Measurements from ENCODE around the gene HSBP1. TPM values are rescaled to one million over a fixed set of nuclear protein-coding genes. Genes with fewer than 3 reads are reported as not detected.

HSBP1 gene
- total and polyA plus RNA-seq, 2 of the 13 experiments (the other 11 are each of a cell fraction or from before 2014, with no cell fraction given): 249 to 292 TPM

DNA sequence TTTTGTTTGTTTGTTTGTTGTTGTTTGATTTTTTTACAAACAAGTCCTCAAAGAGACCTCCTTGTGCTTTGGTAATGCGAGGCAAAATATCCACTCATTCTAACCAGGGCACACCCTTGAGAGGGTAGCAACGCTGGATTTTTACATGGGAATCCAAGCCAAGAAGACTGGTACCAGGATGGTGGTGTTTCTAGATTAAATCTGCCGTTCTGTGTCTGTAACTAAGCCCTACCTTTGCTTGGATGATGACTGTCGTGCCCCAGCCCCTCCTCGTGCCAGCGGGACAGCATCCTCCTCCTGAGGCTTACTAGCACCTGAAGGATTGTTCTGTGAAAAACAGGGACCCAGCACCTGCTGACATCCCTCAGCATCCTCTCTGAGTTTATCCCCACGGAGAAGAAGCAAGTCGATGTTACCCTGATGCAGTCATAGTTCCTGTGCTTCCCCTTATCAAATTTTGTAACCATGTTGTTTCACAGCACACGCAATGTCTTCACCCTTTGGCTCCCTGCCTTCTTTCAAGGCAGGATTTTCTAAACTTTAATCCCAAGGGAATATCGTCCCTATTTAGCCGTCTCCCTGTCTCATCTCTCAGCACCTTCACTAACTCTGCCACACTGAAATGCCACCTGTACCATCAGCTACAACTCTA is 5.1 kb upstream of the HSBP1 start:
- WGBS (ENCODE audit: low lambda C conversion rate): 15% methylated on average over 10 of the region's 11 CpGs
- peaks cover 0 to 18% of the 10 kb centered on the region in 2 experiments; a peak in 3 of 5 replicates for H3K27me3 ChIP-seq (ENCODE audit: control insufficient read depth in 1 of 2, insufficient read depth in 2 of 2, low read length in 2 of 2)
- FAIRE-seq (no peak), DNase-seq (ENCODE audit: low spot score) (no peak), ATAC-seq (no peak)
- CTCF ChIA-PET (ENCODE audit: low intra/inter-chr PET ratio, low total read pairs): no interaction called here
- POLR2A ChIA-PET: no interaction called here
- intact Hi-C loops (cut with micrococcal nuclease; ENCODE audit: unreplicated experiment) (no loop called here), in situ Hi-C loops (cut with HindIII; ENCODE audit: extremely low pct_ligation_motif_present, low pct_unique_long_range_greater_than_20kb) (no loop called here)
- no peak overlapping the region for H3K4me3 ChIP-seq (replicated peaks in 1 of 3; ENCODE audit: insufficient read depth in 1 of 3, low read depth in 2 of 3, low read length in 3 of 3)
- no peaks in the 10 kb centered on the region for H3K36me3 ChIP-seq (replicated peaks in 1 of 2; ENCODE audit: control insufficient read depth in 1 of 2, insufficient read depth in 2 of 2, low read length in 2 of 2)
- BruUV-seq (replicated peaks): no TSS peak
- H3K9me3 ChIP-seq (ENCODE audit: low read length): no peaks in the 10 kb centered on the region
- H3K4me1 ChIP-seq (ENCODE audit: insufficient read depth, low read length): peaks cover 17% of the 10 kb centered on the region
- no peak overlapping the region for H2AFZ ChIP-seq (ENCODE audit: low read length)
- no peaks in the 10 kb centered on the region for H4K20me1 ChIP-seq (ENCODE audit: insufficient read depth, low read length)
- H3K4me2 ChIP-seq (ENCODE audit: low read depth, low read length): no peak overlapping the region
- H3K79me2 ChIP-seq (ENCODE audit: insufficient read depth, low read length): no peaks in the 10 kb centered on the region
- H3K9ac ChIP-seq (ENCODE audit: insufficient read depth, low read depth, low read length): no peak overlapping the region
- H3K27ac ChIP-seq (ENCODE audit: extremely low read length, insufficient read depth, low read length): no peak overlapping the region
- TF ChIP-seq ZNF253 (CRISPR knock-in tag; IDR thresholded peaks at IDR 0.05; ENCODE audit: borderline replicate concordance): no peak
- no peak for TF ChIP-seq TRIM24 (CRISPR knock-in tag; IDR thresholded peaks at IDR 0.05)
- TF ChIP-seq ZNF3 (CRISPR knock-in tag; IDR thresholded peaks at IDR 0.05): no peak
- no peak for TF ChIP-seq ZNF432 (CRISPR knock-in tag; IDR thresholded peaks at IDR 0.05; ENCODE audit: borderline replicate concordance)
- TF ChIP-seq, protein P1, sequence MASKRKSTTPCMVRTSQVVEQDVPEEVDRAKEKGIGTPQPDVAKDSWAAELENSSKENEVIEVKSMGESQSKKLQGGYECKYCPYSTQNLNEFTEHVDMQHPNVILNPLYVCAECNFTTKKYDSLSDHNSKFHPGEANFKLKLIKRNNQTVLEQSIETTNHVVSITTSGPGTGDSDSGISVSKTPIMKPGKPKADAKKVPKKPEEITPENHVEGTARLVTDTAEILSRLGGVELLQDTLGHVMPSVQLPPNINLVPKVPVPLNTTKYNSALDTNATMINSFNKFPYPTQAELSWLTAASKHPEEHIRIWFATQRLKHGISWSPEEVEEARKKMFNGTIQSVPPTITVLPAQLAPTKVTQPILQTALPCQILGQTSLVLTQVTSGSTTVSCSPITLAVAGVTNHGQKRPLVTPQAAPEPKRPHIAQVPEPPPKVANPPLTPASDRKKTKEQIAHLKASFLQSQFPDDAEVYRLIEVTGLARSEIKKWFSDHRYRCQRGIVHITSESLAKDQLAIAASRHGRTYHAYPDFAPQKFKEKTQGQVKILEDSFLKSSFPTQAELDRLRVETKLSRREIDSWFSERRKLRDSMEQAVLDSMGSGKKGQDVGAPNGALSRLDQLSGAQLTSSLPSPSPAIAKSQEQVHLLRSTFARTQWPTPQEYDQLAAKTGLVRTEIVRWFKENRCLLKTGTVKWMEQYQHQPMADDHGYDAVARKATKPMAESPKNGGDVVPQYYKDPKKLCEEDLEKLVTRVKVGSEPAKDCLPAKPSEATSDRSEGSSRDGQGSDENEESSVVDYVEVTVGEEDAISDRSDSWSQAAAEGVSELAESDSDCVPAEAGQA (IDR thresholded peaks at IDR 0.05; ENCODE audit: low read depth): no peak
- TF ChIP-seq, protein P1 (CRISPR knock-in tag; IDR thresholded peaks at IDR 0.05; ENCODE audit: borderline replicate concordance): no peak
- no peak for TF ChIP-seq NCOR1 (IDR thresholded peaks at IDR 0.05; ENCODE audit: borderline replicate concordance, low read length)
- no peak for TF ChIP-seq ZBTB7B (CRISPR knock-in tag; IDR thresholded peaks at IDR 0.05)
- no peak for TF ChIP-seq ATAD3A (CRISPR knock-in tag; IDR thresholded peaks at IDR 0.05)
- no peak for TF ChIP-seq TSC22D2 (CRISPR knock-in tag; IDR thresholded peaks at IDR 0.05; ENCODE audit: borderline replicate concordance)
- no peak for TF ChIP-seq GPBP1L1 (CRISPR knock-in tag; IDR thresholded peaks at IDR 0.05)
- TF ChIP-seq ZNF580 (CRISPR knock-in tag; IDR thresholded peaks at IDR 0.05; ENCODE audit: borderline replicate concordance, low read depth): no peak
- TF ChIP-seq HOXA5 (CRISPR knock-in tag; IDR thresholded peaks at IDR 0.05): no peak
- no peak for TF ChIP-seq ZNF883 (CRISPR knock-in tag; IDR thresholded peaks at IDR 0.05; ENCODE audit: not compliant biosample characterization)
- no peak for TF ChIP-seq CTCF (CRISPR knock-in tag; IDR thresholded peaks at IDR 0.05)
